HG02970 (cell line): ENCODE results near the gene PRDX3.
"Not testable (repeated sequence)": the region's sequence is repeated elsewhere in the genome, so short reads cannot be mapped to it uniquely, and the experiment has no call there.

Source experiments
- ATAC-seq: cut with Tn5 transposase; IDR thresholded peaks from one replicate; pipeline ENCODE4 v1.9.1; 2021; ENCODE audit warnings: mild to moderate bottlenecking, moderate library complexity, moderate number of reproducible peaks; ENCODE audit not compliant: unreplicated experiment, low FRiP score

PRDX3 gene

DNA sequence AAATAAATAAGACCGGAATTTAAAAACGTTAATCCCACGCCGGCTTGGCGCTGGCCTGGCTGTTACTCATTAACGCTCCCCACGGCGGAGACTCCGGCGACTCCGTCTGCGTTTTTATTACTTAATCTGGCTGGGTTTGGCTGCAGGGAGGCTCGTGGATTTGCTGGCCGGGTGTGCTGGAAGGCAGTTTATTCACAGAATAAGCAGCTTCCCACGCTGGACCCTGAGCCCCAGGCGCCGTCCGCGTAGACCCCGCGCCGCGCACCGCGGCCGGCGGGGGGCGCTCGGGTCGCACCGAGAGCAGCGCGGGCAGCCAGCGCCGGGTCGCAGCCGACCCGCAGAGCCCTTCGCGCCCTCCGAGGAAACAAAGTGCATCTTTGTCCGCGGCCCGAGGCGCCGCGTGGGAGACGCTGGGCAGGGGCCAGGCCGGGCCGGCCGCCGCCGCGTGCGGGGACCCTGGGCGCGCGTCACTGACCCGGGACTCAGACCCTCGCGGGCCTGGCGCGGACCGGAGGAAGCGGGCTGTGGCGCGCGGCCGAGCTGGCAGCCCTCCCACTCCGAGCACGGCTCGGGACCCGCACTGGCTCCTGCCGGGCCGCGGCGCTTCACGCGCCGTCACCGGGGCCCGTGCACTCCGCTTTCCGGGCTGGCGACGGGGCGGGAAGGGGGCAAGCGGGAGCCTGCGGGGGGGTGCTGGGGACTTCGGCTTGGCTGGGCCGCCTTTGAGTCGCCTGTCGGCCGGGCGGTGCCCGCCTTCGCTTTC, 28.2 kb upstream of the PRDX3 start:
- ATAC-seq, result peak; percentile 49

DNA sequence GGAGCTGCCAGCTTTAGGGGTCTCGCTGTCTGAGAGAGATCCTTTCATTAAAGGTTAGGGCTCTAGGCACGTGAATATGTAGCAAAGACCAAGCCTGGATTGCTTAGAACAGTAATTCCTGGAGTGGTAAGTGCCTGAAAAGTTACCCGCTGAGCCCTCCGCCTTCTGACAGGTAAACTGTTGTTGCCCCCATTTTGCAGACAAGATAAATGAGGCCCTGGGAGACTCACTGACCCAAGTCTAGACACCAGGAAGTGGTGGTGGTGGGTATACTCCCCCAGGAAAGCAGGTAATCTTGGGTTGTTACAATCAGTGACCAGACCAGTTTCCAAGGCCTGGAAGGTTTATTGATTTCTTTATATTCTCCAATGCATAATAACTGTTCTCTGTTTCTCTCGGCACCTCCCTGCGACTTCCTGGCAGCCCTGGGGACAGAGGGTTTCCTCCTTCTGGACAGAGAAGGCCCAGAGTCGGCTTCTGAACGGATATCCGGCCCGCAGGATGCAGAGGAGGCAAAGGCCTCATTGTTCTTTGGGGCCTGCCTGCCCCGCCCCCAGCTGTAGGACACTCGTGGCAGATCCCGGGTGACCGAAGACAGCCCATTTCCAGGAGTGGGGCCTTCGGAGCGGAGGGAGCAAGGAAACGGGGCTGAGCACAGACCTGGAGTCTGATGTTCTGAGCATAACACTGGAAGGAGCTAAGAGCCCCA, 27.4 kb upstream of the PRDX3 start:
- peak; percentile 12 for ATAC-seq

DNA sequence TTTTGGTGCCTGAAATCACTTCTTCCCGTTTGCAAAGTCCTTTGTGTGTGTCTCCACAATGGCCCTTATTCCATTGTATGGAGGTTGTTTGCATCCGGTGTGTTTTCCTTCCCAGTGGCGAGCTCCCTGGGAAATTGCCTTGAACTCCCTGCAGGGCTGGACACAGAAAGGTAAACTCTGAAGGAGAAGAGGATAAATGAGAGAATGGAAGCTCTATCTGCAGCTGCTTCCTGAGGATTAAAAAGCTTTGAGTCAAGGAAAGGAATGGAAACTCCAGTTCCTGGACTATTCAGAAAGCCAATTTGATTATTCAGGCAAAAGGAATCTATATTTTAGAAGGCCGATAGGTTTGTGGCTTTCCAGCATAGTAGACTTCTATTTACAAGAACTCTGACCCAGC, 24.4 kb upstream of the PRDX3 start:
- ATAC-seq, result no peak

DNA sequence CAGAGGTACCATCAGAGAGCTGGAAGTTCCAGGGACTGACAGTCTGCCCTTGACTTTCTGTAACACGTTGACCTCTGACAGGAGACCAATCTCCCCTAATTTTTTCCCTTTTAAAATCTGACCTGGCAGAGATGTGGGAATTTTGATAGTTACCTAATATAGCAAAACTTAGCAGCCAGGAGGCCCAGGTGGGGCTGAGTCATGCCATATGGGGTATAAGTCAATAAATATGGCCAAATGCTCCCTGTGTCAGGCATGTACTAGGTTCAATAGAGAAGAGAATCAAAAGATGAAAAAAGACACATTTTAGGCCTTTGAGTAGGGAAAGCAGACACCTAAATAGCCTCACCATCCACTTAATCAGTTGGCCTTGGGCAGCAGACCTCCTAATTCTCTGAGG, 22.6 kb upstream of the PRDX3 start:
- no peak for ATAC-seq

DNA sequence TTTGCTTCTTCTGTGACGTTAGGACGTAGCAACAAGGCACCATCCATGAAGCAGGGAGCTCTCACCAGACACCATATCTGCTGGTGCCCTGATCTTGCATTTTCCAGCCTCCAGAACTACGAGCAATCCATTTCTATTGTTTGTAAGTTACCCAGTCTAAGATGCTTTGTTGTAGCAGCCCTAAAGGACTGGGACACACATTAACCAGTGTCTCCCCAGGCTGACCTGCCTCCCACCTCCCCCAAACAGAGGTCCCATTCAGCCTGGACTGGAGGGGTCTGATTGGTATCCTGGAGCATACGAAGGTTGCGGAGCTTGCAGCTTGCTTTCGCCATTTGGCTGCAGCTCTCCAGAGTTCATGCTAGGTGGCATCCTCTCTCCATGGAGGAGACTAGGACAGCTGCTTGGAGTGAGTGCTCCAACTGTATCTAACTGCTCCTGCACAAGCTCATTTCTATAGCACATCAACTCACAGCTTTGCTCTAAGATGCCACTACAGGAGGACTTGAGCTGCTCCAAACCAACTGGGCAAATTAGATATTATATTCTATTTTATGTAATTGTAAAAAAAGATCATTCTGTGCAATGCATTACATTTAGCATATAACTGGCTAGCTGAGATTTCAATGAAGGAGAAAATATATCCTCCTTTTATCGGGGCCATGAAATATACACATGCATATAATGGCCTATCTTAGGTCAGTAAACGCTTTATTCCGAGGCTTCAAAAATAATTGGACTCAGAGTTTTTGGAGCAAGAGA, 20.8 kb upstream of the PRDX3 start:
- no peak for ATAC-seq

DNA sequence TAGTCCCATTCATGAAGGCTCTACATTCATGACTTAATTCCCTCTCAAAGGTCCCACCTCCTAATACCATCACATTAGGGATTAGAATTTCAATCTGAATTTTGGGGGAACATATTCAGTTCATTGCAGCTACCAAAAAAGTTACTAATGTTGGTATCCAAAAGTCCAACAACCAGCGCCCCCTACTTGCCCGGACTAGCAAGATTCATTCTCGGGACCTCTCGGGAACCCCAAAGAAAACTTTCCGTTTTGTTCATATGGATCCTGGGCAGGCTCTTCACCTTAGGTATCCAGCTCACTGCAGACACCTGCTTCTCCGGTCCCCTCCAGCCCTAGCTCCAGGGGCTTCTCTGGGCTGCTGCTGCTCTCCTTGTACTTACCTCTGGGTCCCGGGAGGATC, 19.8 kb upstream of the PRDX3 start:
- ATAC-seq, result no peak

DNA sequence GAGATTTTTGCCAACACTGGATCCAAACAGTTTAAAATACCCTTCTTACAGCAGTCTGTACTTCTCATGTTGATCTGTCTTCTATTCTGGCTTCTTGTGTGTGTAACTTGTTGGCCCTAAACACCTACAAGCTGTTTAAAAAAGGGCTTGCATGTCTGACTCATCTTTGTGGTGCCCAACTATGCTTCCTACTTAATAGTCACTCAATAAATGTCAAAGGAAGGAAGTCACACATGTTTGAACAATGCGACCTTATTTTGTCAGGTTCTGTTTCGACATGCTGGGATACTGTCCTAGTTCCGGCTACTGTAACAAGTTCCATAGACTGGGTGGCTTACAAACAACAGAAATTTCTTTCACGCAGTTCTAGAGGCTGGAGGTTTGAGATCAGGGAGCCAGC, 19.3 kb upstream of the PRDX3 start:
- no peak for ATAC-seq

DNA sequence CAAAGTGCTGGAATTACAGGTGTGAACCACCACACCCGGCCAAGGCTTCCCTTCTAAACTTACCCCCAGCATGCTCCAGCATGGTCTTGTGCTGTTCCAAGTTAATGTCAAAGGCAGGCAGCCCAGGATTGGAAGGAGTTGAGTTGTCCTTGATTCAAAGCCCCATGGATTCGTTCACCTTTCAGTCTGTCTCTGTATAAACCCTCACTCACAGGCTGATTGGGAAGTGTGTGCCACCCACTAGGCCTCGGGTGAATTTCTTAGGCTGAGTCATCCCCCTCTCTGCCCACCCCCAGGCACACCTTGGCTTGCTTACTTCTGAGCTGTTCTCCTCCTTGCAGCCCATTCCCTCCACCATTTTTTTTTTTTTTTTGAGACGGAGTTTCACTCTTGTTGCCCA, 13.3 kb upstream of the PRDX3 start:
- ATAC-seq, result no peak

DNA sequence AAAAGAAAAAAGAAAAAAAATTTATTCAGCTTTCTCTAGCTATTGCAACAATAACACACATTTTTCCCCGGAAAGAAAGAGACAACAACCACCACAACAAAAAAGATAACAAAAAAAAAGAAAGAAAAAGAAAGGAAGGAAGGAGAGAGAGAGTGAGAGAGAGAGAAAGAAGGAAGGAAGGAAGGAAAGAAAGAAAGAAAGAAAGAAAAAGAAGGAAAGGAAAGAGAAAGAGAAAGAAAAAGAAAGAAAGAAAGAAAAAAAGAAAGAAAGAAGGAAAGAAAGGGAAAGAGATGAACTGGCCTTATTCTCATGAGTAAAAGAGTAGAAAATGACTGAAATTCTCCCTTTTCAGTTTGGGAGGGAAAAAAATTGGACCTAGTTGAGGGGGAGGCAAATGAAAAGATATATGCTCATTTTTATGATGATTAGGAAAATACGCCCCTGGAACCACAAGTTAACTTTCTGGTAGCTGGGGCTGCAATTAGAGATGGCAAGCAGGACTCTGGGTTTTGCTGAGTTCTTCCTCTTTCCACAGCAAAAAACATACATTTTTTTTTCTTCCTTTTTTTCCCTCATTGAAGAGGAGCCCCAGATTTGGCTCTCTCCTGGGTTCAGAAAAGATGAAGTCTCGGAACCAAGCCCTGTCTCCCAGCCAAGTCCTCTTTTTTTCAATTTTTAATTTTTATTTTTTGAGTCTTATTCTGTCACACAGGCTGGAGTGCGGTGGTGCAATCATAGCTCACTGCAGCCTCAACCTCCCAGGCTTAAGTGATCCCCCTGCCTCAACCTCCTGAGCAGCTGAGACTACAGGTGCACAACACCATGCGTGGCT, 12.6 kb upstream of the PRDX3 start:
- no peak for ATAC-seq

DNA sequence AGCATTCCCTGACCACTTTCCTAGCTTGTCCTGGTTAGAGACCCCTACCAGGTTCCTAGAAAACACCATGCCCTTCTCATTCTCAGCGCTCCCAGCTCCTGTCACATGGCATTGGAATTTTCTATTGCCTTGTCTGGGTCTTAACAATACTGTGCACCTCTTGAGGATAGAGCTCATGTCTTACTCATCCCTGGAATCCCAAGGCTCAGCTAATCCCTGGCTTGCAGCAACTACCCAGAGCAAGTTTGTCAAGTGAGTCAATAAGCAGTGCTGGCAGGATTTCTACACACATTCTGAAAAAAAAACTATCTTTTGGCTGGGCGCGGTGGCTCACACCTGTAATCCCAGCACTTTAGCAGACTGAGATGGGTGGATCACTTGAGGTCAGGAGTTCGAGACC, 11.7 kb upstream of the PRDX3 start:
- no peak for ATAC-seq

DNA sequence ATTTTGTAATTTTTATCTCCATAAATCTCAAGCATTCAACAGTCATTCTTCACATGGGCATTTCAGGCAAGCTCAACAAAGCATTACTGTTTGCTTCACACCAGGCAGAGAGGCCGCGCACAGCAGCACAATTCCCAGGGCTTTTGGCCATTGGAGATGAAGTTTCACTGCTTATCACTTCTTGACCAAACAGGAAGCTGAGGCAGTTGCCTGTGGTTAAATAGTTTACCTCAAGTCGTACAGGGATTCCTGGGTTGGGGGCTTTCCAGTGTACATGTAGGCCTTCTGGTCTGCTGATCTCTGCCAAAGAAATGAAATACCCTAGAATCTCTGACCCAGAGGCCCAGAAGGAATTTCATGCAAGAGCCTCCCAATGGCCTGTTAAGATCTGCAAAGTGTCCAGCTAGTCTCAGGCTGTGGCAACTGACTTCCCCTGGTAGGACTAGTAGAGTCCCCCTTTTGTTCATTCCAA, 11.2 kb upstream of the PRDX3 start:
- ATAC-seq, result no peak

DNA sequence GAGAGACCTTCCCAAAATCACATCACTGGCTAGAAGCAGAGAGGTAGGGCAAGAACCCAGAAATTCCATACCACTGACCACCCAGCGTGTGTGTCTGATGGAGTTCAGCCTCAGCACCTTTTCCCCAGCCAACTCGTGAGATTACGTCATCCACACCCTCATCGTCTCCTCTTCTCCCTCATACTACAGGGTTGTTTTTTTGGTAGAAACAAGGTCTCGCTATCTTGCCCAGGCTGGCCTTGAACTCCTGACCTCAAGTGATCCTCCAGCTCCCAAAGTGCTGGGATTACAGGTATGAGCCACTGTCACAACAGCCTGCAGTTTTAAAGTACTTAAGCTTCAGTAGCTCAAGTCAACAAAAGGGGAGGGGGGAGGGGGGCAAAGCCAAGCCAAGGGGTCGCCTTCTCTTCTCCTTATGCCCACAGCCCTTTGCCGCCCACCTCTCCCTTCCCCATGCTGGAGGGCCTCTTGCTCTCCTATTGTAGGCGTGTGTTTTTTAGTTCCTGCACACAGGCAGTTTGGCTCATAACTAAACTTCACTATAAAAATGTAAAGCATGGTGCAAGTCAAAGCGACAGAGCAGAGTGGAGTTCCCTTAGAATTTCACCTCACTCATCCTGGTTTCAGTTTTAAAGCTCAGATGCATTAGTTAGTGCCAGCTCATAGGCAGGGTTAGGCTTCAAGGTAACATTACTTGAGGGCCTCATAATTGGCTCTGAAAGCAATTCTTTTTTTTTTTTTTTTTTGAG, 5.2 kb upstream of the PRDX3 start:
- ATAC-seq, result no peak

DNA sequence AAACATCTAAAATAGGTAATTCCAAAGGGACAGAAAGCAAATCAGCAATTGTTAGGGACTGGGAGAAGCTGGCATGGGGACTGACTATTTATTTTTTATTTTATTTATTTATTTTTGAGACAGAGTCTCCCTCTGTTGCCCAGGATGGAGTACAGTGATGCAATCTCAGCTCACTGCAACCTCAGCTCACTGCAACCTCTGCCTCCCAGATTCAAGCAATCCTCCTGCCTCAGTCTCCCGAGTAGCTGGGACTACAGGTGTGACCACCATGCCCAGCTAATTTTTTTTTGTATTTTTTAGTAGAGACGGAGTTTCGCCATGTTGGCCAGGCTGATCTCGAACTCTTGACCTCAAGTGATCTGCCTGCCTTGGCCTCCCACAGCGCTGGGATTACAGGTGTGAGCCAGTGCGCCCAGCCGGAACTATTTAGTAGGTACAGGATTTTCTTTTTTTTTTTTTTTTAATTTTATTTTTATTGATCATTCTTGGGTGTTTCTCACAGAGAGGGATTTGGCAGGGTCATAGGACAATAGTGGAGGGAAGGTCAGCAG, 2.3 kb upstream of the PRDX3 start:
- ATAC-seq, result not testable (repeated sequence)

DNA sequence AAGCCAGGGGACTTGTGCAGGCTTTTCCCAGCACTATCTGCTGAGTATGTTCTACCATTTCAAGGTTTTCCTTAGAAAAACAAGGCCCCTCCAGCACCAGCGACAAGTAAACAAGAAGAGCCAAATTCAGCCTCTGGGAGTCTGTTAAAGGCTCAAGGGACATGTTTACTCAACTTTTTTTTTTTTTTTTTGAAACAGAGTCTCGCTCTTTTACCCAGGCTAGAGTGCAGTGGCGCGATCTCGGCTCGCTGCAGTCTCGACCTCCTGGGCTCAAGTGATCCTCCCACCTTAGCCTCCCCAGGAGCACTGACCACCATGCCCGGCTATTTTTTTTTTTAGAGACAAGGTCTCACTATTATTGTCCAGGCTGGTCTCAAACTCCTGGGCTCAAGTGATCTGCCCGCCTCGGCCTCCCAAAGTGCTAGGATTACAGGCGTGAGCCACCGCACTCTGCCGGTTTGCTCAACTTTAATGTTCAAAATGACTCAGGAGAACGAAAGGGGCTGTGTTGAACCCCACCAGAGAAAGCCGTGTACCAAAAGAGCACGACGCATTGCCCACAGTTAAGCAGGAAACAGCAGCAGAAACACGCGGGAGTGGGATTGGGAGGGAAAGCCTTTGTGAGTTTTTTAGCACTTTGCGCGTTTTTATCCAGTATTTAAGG, 772 bp downstream of the PRDX3 start:
- peak; percentile 3 for ATAC-seq

DNA sequence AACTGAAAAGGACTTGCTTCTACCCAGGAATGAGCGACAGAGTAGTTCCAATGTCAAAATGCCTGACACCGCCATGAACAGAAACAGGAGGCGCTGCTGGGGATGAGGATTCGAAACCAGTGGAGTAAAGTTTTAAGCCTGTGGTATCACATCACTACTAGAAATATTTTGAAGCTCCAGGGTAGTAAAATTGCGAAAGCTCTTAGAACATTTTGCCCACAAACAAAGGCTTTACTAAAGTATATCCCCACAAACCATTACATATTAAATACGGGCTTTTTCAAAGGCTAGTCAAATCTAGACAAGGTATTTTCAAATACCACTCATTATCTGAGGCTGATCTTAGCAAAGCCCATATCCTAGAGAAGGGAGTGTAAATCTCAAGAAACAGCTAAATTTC, 2.4 kb downstream of the PRDX3 start:
- no peak for ATAC-seq

DNA sequence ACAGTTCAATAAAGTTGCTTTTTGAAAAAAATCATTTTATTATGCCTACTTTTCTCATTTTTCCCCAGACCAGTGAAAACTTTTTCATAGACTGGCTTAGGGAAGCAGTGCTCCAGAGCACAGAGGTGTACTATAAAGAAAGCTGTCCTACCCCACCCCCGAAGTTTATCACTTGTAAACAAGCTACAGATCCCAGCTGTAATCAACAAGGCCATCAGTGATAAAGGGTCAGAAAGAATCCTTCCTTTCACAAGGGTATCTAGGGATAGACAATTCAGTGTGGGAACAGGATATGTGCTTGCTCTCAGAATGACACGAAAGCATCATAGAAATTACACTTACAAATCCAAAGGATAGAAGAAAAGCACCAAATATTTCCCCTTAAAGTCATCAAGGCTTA, 4.5 kb downstream of the PRDX3 start:
- ATAC-seq, result no peak

DNA sequence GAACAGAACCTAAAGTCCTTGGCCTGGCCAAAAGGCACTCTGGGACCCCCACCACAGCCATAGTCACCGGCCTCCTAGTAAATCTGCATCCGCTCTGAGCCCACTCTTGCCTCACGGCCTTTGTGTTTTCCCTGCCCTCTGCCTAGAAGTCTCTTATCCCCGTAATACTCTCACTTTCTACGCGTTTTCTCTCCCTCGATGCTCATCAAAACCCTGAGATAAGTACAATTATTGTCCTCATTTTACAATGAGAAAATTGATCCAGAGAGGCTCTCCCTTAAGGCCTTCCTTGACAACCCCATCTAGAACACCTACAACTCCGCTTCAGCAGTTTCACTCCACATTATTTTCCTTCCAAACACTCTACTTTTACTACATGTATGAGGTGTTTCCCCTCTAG, 11.6 kb downstream of the PRDX3 start:
- no peak for ATAC-seq

DNA sequence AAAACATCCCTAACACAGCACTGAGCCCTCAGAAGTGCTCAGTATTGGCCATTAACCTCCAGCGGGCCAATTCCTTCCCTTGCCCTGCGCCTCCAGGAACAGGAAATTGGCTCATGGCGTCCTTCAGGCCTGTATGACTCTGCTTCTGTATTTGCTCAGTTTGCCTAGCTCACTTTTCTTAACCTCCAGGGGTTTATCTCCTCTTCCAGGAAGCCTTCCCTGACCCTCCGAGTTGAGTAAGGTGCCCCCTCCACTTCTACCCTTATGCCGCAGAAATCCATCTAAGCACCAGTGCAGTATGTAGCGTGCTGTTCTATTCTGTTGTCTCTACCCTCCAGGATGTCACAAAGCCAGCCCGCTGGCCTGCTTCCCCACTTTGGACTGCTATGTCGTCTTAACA, 12.0 kb downstream of the PRDX3 start:
- ATAC-seq, result no peak

DNA sequence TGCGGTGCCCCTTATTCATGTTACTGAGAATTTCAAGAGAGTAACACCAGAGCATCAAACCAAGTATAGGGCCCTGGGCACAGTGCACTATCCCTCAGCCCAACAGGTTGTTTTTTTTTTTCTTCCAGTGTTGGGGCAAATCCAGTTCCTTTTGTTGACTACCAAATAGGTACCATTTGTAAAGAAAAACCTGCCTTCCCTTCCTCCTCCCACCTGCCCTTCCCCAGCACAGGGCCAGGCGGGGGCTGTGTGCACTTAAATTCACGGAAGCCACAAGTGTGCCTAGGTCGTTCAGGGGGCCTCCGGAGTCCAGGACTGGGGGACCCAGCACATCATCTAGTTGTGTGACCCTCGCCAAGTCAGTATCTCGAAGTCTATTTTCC, 12.5 kb downstream of the PRDX3 start:
- ATAC-seq, result no peak
